KG1 (cell line): ENCODE results near the gene CD247.

Source experiments
- DNase-seq: peaks from one replicate; lab custom pipeline; 2025; lab: John Stamatoyannopoulos, UW

CD247 gene

DNA sequence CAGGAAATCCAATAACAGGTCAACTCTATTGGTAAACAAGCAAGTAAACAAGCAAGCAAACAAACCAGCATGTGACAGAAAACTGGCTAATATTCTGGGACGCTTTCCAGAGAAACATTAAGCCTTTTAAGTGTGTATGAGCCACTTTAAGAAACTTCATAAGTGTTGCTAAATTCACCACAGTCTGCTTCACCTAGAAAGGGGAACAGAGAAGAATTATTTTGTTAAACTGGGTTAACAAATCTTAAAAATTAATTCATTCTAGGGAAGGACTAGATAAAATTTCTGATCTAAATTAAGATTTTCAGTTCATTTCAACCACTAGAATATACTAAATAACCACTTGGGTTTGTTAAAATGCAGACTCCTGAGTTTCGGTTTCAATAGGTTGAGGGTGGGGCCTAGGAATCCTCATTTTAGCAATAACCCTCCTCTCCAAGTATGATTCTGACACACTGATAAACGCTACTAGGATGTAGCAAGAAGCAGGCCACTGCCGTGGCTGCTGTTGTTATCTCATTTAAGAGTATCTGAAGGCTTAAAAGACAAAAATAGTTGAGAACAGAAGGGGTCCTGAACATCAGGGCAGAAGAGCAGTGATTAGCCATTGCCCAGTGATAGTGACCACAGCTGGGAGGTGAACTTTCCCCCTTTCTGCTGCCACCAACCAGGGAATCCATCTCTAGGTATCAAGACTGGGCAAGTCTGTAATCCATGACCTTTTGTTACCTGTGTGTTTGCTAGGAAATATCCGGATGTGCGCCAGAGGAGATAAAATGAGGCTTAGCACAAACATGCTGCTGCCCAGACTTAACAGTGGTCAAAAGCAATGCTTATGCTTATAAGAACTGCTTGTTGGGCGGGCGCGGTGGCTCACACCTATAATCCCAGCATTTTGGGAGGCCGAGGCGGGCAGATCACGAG, 24.0 kb upstream of the CD247 start:
- no peak for DNase-seq

DNA sequence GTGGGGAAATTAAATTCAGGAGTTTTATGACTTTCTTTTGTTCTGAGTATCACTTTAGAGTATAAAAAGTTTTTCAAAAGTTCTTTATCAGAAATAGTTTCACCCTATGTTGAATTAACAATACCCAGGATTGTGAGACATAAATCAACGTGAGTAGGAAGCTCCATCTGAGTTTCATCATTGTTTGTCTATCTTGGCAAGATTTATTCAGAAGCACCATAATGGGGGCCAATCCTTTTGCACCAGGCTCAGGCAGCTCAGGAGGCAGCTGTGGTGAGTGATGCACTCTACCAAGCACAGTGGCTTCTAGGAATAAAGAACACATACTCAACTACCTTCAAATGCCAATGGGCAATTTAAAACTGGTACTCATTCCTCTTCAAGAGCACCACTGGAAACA, 23.3 kb upstream of the CD247 start:
- no peak for DNase-seq

DNA sequence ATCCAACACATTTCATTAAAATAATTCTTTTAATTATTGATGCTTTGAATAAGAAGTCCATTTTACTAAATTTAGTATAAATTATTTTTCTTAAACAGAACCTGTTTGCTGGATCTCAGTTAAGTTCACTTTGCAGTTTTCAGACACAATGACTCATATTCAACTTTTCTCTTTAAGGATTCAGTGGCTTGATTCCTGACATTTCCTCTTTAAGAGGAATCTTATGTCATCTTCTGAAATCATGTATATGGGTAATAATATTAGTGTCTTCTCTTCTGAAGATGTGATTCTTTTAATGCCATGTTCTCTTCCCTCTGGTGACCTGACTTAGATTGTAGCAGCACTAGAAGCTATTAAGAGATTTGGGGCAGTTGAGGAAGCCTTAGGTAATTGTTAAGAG, 22.7 kb upstream of the CD247 start:
- no peak for DNase-seq

DNA sequence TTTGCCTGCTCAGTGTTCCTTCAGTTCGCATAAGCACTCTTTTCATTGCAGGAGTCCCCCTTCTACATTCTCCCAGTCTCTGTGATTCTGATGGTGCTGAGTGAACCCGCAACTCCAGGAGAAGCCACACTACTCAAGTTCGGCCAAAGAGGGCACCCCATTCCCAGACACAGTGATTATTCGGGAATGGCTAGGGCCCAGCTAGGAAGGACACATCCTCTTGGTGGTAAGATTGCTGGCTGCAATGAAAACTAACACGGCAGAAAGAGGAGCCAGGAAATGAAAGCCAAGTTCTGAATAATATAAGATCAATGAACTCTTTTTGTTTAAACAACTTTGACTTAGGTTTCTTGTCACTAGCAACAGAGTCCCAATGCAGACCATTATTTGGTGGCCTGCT, 20.3 kb upstream of the CD247 start:
- no peak for DNase-seq

DNA sequence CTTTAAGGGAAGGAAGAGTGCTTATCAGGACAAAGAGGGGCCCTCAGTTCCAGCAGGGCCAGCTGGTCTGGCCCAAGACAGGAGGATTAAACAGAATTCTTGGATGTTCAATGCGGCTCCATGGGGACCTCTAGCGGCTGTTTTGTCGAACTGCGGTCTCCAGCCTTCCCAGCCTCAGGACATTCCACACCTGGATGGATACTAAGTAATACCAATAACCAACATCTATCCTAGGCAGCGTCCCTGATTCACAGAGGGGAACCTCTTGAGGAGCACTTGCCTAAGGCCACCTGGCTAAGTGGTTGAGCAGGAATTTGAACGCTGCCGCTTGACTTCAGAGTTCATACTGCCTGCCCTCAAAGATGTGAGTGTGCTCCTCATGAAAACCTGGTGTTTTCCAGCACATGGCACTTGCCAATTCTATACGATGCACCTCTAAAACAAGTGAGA, 15.5 kb upstream of the CD247 start:
- peak; percentile 22 for DNase-seq

DNA sequence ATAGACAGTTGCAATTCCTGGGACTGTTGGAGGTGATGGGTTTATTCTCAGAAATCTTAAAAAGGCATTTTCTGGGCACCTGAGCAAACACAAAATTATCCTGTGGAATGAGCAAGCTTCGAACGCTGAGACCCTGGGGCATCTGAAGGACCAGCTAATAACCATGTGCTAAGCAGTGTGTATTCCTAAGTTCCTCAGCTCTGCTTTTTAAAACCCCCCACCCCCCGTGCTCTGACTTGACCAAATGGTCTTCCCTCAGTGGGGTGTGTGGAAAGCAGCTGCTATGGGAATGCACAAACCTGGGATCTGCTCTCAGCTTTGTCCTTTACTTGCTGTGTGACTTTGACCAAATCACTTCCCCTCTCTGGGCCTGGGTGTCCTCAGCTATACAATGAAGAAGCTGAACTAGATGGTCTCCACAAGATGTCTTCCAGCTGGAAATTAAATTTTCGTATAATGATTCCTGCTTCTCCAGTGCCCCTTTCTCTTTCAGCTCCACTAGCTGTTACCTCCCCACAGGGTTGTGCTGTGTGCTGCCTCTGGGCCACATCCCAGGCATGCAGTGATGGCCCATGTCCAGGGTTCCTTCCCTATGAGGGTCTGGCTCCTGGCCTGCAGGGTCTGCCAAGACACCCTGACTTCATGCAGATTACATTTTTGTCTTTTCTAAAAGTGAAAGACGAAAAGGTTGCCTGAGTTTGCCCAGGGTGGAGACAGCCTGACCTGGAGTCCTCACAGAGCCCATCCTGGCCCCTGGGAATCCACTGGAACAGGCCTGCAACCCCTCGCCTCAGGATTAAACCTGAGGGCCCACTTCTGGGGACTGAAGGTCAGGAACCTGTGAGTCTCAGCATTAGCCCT, 14.9 kb upstream of the CD247 start:
- DNase-seq = no peak

DNA sequence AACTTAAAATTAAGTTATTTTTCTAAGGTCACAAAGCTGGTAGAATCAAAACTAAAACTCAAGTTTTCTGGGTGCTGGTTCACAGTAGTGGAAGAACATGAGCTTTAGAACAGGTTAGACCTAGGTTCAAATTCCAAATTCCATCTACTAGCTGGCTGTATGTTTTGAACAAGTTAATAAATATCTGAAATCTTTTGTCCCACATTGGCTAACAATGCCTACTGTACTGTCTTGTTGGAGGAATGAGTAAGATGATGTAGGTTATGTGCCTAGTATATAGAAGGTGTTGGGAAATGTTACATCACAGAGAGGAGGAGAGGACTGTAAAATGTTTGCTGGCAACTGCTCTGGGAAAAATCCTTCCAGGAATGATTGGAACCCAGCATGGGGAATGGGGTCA, 14.0 kb upstream of the CD247 start:
- no peak for DNase-seq

DNA sequence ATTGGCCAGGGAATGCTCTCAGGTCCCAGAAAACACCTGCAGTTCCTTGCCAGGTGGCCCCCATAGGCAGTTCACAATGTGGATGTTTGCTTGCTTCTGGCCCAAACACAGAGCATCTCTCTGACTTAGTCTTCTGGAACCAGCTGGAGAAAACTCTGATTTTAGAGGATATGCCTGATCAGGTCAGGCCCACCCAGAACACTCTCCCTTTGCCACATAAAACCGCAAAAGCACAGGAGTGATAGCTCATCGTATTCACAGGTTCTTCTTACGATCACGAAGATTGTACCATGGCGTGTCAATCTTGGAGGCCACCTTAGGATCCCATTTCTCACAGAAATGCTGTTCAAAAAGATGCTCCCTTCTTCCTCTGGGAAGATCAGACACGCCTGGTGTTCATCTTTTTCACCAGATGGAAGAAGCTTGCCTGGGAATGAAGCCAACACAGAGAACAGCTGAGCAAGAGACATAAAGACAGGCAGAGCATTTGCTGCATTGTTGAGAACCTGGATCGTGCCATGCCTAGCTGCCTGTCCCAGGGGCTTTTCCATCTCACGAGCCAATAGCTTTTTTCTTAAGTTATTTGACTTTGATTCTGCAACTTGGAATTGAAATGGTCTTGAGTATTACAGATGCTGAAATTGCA, 11.6 kb upstream of the CD247 start:
- DNase-seq = no peak

DNA sequence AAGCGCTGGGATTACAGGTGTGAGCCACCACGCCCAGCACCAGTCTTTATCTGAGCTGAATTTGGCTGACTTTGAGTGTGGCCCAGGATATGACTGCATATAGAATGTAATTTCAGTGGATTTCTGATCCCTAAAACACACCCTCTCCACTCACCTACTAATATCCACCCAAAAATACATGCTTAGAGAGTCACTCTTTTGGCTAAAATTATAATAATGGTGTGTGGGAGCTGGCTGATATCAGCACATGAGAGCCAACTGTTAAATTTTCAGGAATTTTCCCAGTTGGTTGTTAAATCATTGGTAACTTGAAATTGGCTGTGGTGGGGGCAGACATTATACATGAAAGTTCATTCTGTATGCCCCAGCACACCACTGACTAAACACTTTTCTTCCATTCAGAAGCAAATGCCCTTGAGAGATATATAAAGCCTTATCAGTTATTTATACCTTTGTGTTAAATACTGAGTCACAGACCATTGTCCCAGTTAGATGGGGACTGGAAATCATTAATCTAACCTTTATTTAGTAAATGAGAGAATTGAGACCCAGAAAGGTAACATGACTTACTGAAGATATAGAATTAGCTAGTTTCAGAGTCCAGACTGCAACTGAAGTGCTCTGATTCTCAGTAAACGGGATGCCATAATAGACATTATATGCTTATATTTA, 9.9 kb upstream of the CD247 start:
- no peak for DNase-seq

DNA sequence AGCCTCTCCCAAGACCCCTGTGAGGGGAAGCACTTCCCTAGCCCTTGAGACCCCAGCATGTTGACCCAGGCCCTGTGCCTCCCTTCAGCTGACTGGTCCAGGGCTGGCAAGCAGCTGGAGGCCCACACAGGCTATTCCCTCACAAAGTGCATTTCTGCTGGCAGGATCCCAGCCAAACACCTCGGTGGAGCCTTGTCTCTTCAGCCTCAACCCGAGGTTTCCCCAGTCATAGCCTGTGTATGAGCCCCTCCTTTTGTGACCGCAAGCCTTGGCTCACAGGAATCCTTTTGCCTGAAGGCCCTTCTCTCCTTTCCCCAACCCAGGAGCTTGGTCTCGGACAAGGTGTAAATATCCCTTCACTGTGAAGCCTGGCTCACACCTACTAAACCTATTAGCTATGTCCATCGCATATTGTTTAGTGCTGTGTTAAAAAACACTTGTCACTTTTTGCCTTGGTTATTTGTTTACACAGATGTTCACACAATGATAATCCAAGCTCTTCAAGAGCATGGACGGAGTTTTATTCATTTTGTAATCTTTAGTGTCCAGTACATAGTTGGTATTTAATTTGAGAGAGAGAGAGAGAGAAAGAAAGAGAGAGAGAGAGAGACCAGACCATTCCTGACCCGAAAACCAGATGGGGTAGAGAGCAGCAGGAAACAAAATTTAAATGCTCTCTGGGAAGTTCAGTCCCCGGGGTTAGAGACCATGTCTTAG, 8.5 kb upstream of the CD247 start:
- no peak for DNase-seq

DNA sequence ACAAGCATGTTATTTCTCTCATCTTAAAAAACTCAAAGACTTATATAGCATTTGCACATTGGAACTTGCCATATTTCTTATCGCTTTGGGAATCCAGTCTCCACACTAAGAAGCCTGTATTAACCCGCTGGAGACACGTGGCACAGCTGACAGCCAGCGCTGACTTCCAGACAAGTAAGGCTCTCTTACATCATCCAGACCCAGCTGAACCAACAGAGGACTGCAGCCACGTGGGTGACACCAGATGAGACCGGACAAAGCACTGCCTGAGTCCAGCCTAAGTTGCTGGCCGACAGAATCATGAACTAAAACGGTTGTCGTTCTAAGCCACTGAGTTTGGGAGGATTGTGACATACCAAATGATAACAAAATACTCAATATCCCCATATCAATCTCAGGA, 6.3 kb upstream of the CD247 start:
- DNase-seq = no peak

DNA sequence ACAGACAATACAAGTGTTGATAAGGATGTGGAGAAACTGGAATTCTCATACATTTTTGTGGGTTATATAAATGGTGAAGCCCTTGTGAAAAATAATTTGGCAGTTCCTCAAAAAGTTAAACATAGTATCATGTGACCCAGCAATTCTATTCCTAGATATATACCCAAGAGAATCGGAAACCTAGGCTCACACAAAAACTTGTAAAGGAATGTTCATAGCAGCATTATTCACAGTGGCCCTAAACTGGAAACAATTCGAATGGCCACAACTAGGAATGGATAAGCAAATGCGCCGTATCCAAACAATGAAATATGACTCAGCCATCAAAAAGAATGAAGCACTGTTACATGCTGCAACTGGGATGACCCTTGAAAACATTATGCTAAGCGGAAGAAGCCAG, 3.9 kb upstream of the CD247 start:
- no peak for DNase-seq

DNA sequence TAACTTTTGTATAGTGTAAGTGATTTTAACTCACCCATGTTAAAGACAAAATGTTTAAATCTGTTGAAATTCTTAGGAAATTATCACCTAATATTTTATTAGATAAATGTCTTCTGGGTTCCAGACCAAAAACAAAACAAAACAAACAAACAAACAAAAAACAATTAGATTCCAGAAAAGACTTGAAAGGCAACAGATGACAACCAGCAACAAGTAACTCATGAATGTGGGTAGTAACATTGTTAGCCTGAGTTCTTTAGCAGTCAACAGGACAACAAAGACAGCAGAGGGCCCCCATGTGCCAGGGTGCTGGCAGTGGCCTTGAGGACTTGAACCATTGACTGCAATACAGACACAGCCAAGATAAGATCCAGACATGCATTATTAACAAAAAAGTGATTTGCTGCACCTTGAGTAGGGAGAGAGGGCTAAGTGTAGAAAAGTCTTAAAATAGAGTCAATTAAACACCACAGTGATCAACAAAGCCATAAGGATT, 2.4 kb upstream of the CD247 start:
- DNase-seq = no peak

DNA sequence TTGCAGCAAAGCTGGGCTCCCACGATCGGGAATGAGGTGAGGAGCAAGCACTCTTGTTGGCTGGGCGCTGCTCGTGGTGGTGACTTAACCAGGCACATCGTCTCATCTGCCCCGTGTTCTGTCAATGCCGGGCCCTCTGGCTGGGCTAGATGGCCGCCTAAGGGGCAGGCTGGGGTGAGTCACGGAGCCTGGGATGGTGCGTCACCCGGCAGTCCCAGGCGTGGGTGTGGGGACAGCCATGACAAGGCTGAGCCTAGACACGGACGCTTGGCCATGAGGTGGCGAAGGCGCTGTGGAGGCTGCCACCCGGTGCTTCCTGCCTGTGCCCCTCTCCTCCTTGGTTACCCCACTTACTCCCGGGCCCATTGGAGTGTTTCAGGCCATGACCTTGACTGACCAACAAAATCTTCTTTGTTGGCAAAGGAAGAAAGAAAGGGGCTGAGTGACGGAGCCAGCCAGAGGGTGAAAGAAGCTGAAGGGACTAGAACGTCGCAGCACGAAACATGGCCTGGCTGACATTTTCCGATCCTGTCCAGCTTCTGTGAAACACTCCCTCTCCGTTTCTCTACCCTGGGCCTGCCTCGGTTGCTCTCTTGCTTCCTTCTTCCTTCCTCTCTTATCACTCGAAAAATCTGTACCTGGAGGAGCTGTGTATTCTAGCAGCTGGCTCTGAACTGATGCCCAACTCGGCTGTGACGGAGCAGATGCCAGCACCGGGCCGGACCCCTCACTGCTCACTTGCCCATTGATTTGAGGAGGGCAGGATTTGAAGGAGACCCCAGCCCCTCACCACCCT, 596 bp downstream of the CD247 start:
- no peak for DNase-seq

DNA sequence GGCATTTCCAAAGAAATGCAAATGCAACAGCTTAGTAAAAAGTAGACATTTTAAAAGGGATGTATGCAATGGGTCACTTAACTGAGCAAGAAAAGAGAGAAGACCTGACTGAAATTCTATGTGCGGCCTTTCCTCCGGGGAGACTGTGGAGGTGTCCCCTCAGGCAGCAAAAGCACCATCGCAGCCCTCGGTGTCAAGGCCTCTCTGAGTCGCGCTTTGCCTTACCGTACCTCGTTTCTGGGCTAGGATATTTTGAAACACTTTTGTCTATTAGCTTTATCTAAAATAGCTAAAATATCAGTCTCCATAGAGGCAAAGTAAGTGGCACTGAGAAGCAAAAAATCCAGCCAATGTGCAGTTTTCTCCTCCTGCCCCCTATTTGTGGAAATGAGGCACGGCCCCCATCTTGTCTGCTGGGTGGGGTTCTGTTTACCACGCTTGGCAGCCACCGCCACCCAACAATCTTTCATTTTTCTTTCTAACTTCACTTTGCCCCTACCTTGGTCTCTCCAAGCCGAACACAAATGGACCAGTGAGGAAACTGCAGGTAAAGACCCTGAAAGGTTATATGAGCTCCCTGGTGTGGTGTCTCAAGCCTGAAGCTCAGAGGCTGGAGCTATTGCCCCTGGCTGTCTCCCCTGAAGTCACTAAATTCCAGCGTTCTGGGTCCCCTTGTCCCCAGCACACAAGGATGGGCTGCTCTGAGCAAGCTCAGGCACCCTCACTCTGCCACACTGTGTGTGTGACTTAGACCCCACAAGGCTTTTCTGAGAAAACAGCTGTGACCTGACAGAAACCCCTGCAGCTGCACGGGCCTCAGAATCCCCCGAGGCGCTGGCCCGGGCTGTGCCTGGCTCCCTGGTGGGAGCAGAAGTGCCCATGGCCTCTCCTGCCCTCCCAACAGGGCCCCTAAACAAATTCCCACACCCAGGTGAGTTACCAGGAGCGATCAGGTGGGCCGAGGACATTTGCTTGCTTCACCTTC, 1.6 kb downstream of the CD247 start:
- no peak for DNase-seq

DNA sequence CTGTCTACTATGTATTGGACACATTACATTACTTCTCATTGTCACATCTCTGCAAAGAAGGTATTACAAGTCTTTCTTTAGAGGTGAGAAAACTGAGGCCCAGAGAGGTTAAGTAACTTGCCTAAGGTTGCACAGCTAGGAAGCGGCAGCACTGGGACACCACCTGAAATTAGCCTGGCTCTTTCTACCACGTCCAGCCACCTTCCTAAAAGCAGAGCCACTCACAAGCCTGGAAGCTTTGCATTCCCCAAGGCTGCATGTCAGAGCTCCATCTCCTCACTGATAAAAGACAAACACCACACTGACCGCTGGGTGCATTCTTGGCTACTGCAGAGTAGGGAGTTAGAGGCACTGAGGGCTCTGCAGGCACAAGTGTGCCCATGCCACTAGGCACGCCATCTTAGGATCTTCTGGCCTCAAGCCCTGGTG, 2.4 kb downstream of the CD247 start:
- DNase-seq = no peak

DNA sequence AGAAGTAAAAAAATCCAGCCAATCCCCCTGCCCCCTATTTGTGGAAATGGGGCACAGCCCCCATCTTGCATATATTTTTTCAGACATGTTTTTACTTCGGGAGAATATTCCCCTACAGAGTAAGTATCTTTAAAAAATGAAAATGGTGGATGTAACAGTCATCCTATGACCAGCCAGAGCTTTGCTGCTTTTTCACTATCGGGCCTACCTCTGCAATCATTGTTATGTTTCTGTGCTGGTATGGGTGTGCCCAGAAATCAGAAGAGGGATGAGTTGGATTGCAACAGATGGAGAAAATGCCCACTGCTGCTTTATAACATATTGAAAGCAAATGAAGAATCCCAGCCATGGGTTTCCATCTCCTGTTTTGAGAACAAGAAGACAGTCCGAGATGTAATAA, 2.9 kb downstream of the CD247 start:
- no peak for DNase-seq

DNA sequence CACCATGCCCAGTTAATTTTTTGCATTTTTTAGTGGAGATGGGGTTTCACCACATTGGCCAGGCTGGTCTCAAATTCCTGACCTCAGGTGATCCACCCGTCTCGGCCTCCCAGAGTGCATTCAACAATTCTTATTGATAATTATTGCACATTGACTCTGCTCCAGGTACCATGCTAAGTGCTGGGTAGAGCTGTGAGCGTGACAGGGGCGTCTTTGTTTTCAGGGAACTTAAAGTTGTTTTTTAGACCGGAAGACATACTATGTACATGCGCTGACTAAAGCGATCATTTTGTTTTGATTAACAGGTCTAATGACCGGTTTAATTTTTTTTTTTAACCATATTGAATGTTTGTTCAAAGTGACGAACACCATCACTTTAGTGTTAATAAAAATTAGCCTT, 4.0 kb downstream of the CD247 start:
- DNase-seq = no peak

DNA sequence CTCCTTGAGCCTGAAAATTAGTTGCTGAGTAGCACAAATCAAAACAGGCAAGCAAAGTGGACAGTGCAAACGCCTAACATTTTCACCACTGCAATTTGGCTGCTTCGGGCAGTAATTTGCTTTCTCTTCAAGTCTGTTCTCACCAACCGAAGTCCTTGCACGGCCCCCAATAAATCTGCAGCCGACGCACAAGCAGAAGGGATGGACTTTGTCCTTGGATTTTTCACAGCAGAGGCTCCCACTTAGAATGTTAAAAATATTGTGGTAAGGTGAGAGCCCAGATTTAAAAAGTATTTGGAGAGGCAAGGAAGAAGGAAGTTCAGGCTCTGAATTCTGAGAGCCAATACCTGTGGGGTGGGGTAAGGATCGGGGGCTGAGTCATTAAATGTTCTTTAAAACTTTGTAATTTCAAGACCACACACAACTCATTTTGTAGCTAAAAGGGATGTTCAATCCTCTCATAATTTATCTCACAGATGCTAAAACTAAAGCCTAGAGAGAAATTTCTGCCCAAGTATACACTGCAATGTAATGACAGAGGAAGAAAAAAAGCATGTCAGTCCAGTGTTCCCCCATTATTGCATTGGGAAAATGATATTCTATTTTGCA, 6.2 kb downstream of the CD247 start:
- no peak for DNase-seq
